Parathyroid adenoma (tissue), 2 donors: Measurements from ENCODE around the gene LZTS2.

Experiments used
- H2AFZ ChIP-seq: fragments of 300-600 bp; sonication (generic); one replicate; pipeline ENCODE4 v1.7.0; 2017; ENCODE audit warnings: antibody characterized with exemption, mild to moderate bottlenecking
- H3K27ac ChIP-seq: fragments of 300-600 bp; sonication (generic); one replicate; pipeline ENCODE4 v1.7.0; 2017
- H3K27me3 ChIP-seq: fragments of 300-600 bp; sonication (generic); one replicate; pipeline ENCODE4 v1.7.0; 2017; ENCODE audit warnings: low read length; ENCODE audit not compliant: control insufficient read depth, insufficient read depth
- H3K36me3 ChIP-seq: fragments of 300-600 bp; sonication (generic); one replicate; pipeline ENCODE4 v1.7.0; 2017; ENCODE audit warnings: low read length; ENCODE audit not compliant: control insufficient read depth, insufficient read depth
- H3K4me1 ChIP-seq: fragments of 300-600 bp; sonication (generic); one replicate; pipeline ENCODE4 v1.7.0; 2017; ENCODE audit warnings: control low read depth
- H3K4me2 ChIP-seq: fragments of 300-600 bp; sonication (generic); one replicate; pipeline ENCODE4 v1.7.0; 2017; ENCODE audit warnings: low read length
- H3K4me3 ChIP-seq: fragments of 300-600 bp; sonication (generic); one replicate; pipeline ENCODE4 v1.7.0; 2017; ENCODE audit warnings: low read depth, low read length
- H3K79me2 ChIP-seq: fragments of 300-600 bp; sonication (generic); one replicate; pipeline ENCODE4 v1.7.0; 2017; ENCODE audit warnings: control low read depth
- H3K9ac ChIP-seq: fragments of 300-600 bp; sonication (generic); one replicate; pipeline ENCODE4 v1.7.0; 2017; ENCODE audit warnings: mild to moderate bottlenecking
- H3K9me3 ChIP-seq: fragments of 300-600 bp; sonication (generic); one replicate; pipeline ENCODE4 v1.7.0; 2017; ENCODE audit warnings: low read length; ENCODE audit not compliant: control insufficient read depth
- TF ChIP-seq, protein P1 (sequence below): fragments of 300-600 bp; sonication (generic); IDR thresholded peaks from one replicate; pipeline ENCODE4 v1.7.0; 2017; ENCODE audit warnings: antibody characterized with exemption, mild to moderate bottlenecking
- donor health status: primary hyperparathyroidism.

LZTS2 gene

DNA sequence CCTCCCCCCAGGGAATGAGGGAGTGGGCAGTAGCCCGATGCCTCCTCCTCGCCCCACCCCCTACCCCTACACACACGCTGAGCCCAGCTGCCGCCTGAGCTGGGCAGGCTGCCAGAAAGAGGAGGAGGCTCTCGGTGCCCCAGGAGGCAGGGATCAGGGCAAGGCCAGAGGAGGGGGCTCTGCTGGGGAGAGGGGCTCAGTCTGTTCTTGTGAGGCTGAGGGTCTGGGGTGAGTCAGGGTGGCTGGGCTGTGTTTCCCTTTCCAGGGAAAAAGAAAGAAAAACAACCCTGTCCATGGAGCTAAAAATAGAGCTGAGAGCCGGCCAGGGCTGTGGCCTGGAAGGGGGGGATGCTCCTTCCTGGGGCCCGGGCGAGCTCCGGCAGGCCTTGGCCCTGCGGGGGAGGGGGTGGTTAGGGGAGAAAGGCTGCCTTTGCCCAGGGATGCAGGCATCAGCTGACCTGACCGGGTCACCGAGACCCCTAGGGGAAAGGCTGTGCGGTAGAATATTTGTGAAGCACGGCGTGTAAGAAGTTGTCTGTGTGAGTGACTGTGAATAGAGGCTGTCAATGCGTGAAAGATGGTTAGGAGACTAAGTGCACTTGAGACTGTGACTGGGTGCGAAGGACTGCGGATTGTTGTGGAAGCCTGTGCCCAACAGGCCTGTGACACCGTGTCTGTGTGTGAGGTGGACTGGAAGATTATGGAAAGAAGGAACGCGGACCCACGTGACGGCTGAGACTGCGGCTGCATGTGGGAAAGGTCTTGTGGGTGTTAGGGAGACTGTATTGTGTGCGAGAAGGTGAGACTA, 1.2 kb upstream of the LZTS2 start:
- TF ChIP-seq, protein P1, sequence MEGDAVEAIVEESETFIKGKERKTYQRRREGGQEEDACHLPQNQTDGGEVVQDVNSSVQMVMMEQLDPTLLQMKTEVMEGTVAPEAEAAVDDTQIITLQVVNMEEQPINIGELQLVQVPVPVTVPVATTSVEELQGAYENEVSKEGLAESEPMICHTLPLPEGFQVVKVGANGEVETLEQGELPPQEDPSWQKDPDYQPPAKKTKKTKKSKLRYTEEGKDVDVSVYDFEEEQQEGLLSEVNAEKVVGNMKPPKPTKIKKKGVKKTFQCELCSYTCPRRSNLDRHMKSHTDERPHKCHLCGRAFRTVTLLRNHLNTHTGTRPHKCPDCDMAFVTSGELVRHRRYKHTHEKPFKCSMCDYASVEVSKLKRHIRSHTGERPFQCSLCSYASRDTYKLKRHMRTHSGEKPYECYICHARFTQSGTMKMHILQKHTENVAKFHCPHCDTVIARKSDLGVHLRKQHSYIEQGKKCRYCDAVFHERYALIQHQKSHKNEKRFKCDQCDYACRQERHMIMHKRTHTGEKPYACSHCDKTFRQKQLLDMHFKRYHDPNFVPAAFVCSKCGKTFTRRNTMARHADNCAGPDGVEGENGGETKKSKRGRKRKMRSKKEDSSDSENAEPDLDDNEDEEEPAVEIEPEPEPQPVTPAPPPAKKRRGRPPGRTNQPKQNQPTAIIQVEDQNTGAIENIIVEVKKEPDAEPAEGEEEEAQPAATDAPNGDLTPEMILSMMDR, result no peak
- Histone ChIP-seq H3K9ac (peak overlapping the region; percentile 93), H3K9me3 (no peaks in the 10 kb centered on the region), H3K36me3 (no peaks in the 10 kb centered on the region), H3K79me2 (peaks cover 3% of the 10 kb centered on the region), H3K4me1 (peaks cover 22% of the 10 kb centered on the region), H2AFZ (peak overlapping the region; percentile 93), H3K4me3 (peak overlapping the region; percentile 95), H3K27ac (peak overlapping the region; percentile 94), H3K4me2 (peak overlapping the region; percentile 98), H3K27me3 (no peaks in the 10 kb centered on the region)

DNA sequence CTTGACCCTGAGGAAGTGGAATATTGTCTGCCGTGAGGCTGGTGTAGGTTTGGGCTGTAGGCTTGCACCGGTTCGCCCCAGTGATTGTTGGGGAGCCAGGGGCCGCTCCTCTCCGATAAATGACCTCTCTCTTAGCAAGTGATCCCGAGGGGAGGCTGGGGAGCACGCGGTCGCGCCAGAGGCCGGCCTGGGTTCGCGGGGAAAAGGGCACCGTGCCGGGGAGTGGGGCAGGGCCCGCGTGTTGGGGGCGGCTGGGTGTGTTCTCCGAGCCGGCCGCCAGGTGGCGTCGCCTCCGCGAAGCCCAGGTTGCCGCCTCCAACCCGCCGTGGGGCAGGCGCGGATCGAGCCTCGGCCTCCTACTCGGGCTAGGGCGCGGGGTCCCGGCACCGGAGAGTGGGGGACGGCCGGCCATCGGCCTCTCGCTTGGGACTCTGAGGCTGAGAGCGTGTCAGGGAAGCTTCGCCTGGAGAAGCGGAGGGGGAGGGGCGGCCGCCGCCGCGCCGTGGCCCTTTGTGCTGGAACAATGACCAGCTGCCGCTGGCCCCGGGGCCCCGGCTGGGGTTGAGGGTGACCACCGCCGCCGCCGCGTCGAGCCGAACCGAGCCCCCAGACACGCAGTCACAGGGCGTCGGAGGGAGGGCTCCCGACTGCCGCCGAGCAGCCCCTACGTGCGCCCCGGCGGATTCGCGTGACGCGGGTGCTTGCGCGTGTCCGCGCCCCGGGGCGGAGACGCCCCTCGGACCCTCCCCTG, 442 bp upstream of the LZTS2 start:
- H3K27ac ChIP-seq, result peak overlapping the region; percentile 94
- no peaks in the 10 kb centered on the region for H3K9me3 ChIP-seq
- H3K4me1 ChIP-seq, result peaks cover 22% of the 10 kb centered on the region
- no peaks in the 10 kb centered on the region for H3K27me3 ChIP-seq
- peak overlapping the region; percentile 93 for H2AFZ ChIP-seq
- TF ChIP-seq, protein P1, result peak; percentile 96
- H3K79me2 ChIP-seq, result peaks cover 3% of the 10 kb centered on the region
- peak overlapping the region; percentile 93 for H3K9ac ChIP-seq
- no peaks in the 10 kb centered on the region for H3K36me3 ChIP-seq
- H3K4me2 ChIP-seq, result peak overlapping the region; percentile 98
- peak overlapping the region; percentile 95 for H3K4me3 ChIP-seq

- Histone ChIP-seq H3K9me3 (no peaks in the 10 kb centered on the region), H2AFZ (peak overlapping the region; percentile 82), H3K4me3 (peak overlapping the region; percentile 92), H3K27me3 (no peaks in the 10 kb centered on the region), H3K79me2 (peaks cover 3% of the 10 kb centered on the region), H3K9ac (peak overlapping the region; percentile 94), H3K4me1 (peaks cover 22% of the 10 kb centered on the region), H3K4me2 (peak overlapping the region; percentile 98), H3K27ac (peak overlapping the region; percentile 83), H3K36me3 (no peaks in the 10 kb centered on the region)
- TF ChIP-seq, protein P1, result no peak
Measured at GRCh38 chr10:101000127-101000914, 713 bp downstream of the LZTS2 start.

GRCh38 chr10:101000915-101001658, 1.5 kb downstream of the LZTS2 start:
- H3K4me3 ChIP-seq, result peak overlapping the region; percentile 92
- H2AFZ ChIP-seq, result peak overlapping the region; percentile 82
- no peaks in the 10 kb centered on the region for H3K36me3 ChIP-seq
- peaks cover 3% of the 10 kb centered on the region for H3K79me2 ChIP-seq
- TF ChIP-seq, protein P1, result no peak
- H3K9me3 ChIP-seq, result no peaks in the 10 kb centered on the region
- peaks cover 22% of the 10 kb centered on the region for H3K4me1 ChIP-seq
- H3K27me3 ChIP-seq, result no peaks in the 10 kb centered on the region
- peak overlapping the region; percentile 94 for H3K9ac ChIP-seq
- H3K4me2 ChIP-seq, result peak overlapping the region; percentile 98
- peak overlapping the region; percentile 83 for H3K27ac ChIP-seq
